HCT116 (cell line): ENCODE measurements around the gene TEN1.

ENCODE experiments used
- CTCF ChIP-seq, 3 experiments: fragments of 200-600 bp in 1 of 3; sonication (generic) in 1 of 3; IDR thresholded peaks in 2 of 3; conservative IDR thresholded peaks in 1 of 3; 2 replicates each; pipeline ENCODE4 v1.5.1; 2012 to 2017; ENCODE audit warnings: low read depth in 2 of 3, low read length in 2 of 3, antibody characterized with exemption in 1 of 3, borderline replicate concordance in 1 of 3, control low read depth in 1 of 3, mild to moderate bottlenecking in 1 of 3, mixed read lengths in 1 of 3, mixed run types in 1 of 3, moderate library complexity in 1 of 3; ENCODE audit not compliant: insufficient read depth in 1 of 3
- POLR2A ChIP-seq: IDR thresholded peaks from 2 replicates; pipeline ENCODE4 v1.7.0; 2011; ENCODE audit warnings: borderline replicate concordance; ENCODE audit not compliant: insufficient read depth, insufficient read length; ENCODE audit errors: extremely low read depth
- SIN3A ChIP-seq: IDR thresholded peaks from 2 replicates; pipeline ENCODE4 v1.6.1; 2012; ENCODE audit warnings: low read depth
- ZNF274 ChIP-seq: fragments of 200-500 bp; sonication (Bioruptor generic); IDR thresholded peaks from 2 replicates; pipeline ENCODE4 v1.6.1; 2014; ENCODE audit warnings: mild to moderate bottlenecking, low read depth, low read length, inconsistent platforms

GRCh38 chr17:76008208-76008607 is 29.2 kb downstream of the TEN1 start:
- TF ChIP-seq CTCF (IDR thresholded peaks at IDR 0.05 in 2 of 3, conservative IDR thresholded peaks at IDR 0.05 in 1 of 3; ENCODE audit: borderline replicate concordance in 1 of 3, insufficient read depth in 1 of 3, low read depth in 2 of 3, low read length in 2 of 3) (no peak), POLR2A (no peak), ZNF274 (no peak), SIN3A (no peak)
